Endothelial cell of umbilical vein (primary cell): ENCODE measurements around the gene ADAMTS17. TPM values are rescaled to one million over a fixed set of nuclear protein-coding genes. Genes with fewer than 3 reads are reported as not detected.

ENCODE experiments used
- BruUV-seq: library from RNA; stranded (reverse); fragments of 400-500 nt; replicated peaks from 2 replicates; lab custom pipeline; 2021; lab: Mats Ljungman, UMichigan
- CTCF ChIA-PET: fragments of 300-600, 350-600 bp; sonication (Branson Sonifier 250); formaldehyde crosslinking; loops from one replicate; lab custom pipeline; 2021; ENCODE audit warnings: antibody characterized with exemption, inconsistent platforms; lab: Charles Lee
- POLR2A ChIA-PET: fragments of 300-600, 350-600 bp; sonication (Branson Sonifier 250); formaldehyde crosslinking; loops from one replicate; lab custom pipeline; 2021; ENCODE audit warnings: antibody characterized with exemption, inconsistent platforms; lab: Charles Lee
- DNase-seq: peaks from one replicate; pipeline ENCODE4 v3.0.0-alpha.2; 2011; ENCODE audit warnings: low read depth, low spot score
- FAIRE-seq: peaks from 2 replicates; lab custom pipeline; 2011; peaks lifted over from hg19 to GRCh38; lab: Jason Lieb, UNC
- H2AFZ ChIP-seq: 2 replicates; pipeline ENCODE4 v1.6.0; 2012; ENCODE audit warnings: low read depth, low read length, control low read depth, inconsistent platforms
- H3K27ac ChIP-seq: 2 replicates; pipeline ENCODE4 v1.5.1; 2011; ENCODE audit warnings: low read depth, mild to moderate bottlenecking, control low read depth, low read length, moderate library complexity; ENCODE audit not compliant: insufficient read depth
- H3K27me3 ChIP-seq, 2 experiments: 2 replicates each; pipeline versions ENCODE4 v1.6.0 to v1.6.1; 2011; ENCODE audit warnings: low read length in 2 of 2, mixed read lengths in 1 of 2; ENCODE audit not compliant: control insufficient read depth in 2 of 2, insufficient read depth in 2 of 2
- H3K36me3 ChIP-seq, 2 experiments: 2 replicates in 1 of 2; 3 replicates in 1 of 2; pipeline ENCODE4 v1.5.1; 2011; ENCODE audit warnings: low read length in 2 of 2, mild to moderate bottlenecking in 1 of 2, moderate library complexity in 1 of 2; ENCODE audit not compliant: control insufficient read depth in 2 of 2, insufficient read depth in 2 of 2; ENCODE audit errors: extremely low read depth in 1 of 2
- H3K4me1 ChIP-seq: 3 replicates; pipeline ENCODE4 v1.5.1; 2011; ENCODE audit warnings: mild to moderate bottlenecking, low read length; ENCODE audit not compliant: control insufficient read depth, insufficient read depth; ENCODE audit errors: extremely low read depth
- H3K4me2 ChIP-seq: 2 replicates; pipeline ENCODE4 v1.6.1; 2011; ENCODE audit warnings: low read length, control low read depth, mixed read lengths; ENCODE audit not compliant: insufficient read depth
- H3K4me3 ChIP-seq, 3 experiments: fragments of 200-600 bp in 1 of 3; sonication (generic), shearing (Covaris generic) in 1 of 3; replicated peaks in 1 of 3; 2 replicates each; pipeline ENCODE4 v1.5.1; 2011 to 2016; ENCODE audit warnings: control low read depth in 3 of 3, low read length in 3 of 3, mild to moderate bottlenecking in 2 of 3, inconsistent platforms in 1 of 3, low read depth in 1 of 3, moderate library complexity in 1 of 3; ENCODE audit not compliant: insufficient read depth in 1 of 3
- H3K79me2 ChIP-seq: 2 replicates; pipeline ENCODE4 v1.6.0; 2012; ENCODE audit warnings: low read length, inconsistent platforms; ENCODE audit not compliant: control insufficient read depth, insufficient read depth
- H3K9ac ChIP-seq: replicated peaks from 2 replicates; pipeline ENCODE3; 2011; ENCODE audit warnings: low read length, control low read depth; ENCODE audit not compliant: insufficient read depth; ENCODE audit errors: extremely low read depth
- H3K9me1 ChIP-seq: replicated peaks from 3 replicates; pipeline ENCODE4 v1.6.0; 2011; ENCODE audit warnings: mild to moderate bottlenecking, low read length; ENCODE audit not compliant: control insufficient read depth, insufficient read depth; ENCODE audit errors: extremely low read depth
- H3K9me3 ChIP-seq: replicated peaks from 2 replicates; pipeline ENCODE4 v1.5.1; 2012; ENCODE audit warnings: low read length, inconsistent platforms; ENCODE audit not compliant: control insufficient read depth, insufficient read depth
- H4K20me1 ChIP-seq: replicated peaks from 2 replicates; pipeline ENCODE3; 2011; ENCODE audit warnings: mild to moderate bottlenecking, low read length; ENCODE audit not compliant: control insufficient read depth, insufficient read depth; ENCODE audit errors: extremely low read depth
- CTCF ChIP-seq, 2 donors: IDR thresholded peaks; 1 replicate in 1 of 2; 2 replicates in 1 of 2; pipeline ENCODE4 v1.5.1; 2011; ENCODE audit warnings: low read length in 2 of 2, mild to moderate bottlenecking in 2 of 2, moderate library complexity in 2 of 2, control low read depth in 1 of 2, inconsistent platforms in 1 of 2, low read depth in 1 of 2; ENCODE audit not compliant: insufficient read depth in 1 of 2; ENCODE audit errors: extremely low read depth in 1 of 2
- EZH2 ChIP-seq: IDR thresholded peaks from 2 replicates; pipeline ENCODE4 v1.6.1; 2012; ENCODE audit warnings: borderline replicate concordance, low read depth, mild to moderate bottlenecking, moderate library complexity, low read length, inconsistent platforms; ENCODE audit not compliant: severe bottlenecking
- FOS ChIP-seq: IDR thresholded peaks from 2 replicates; pipeline ENCODE4 v1.6.1; 2011; ENCODE audit warnings: mild to moderate bottlenecking, low read length, moderate library complexity, borderline replicate concordance; ENCODE audit not compliant: insufficient read depth
- GATA2 ChIP-seq: IDR thresholded peaks from 2 replicates; pipeline ENCODE4 v1.7.0; 2011; ENCODE audit warnings: low read depth, mild to moderate bottlenecking, moderate library complexity, mixed read lengths, low read length; ENCODE audit not compliant: insufficient read length, insufficient read depth
- JUN ChIP-seq: IDR thresholded peaks from 2 replicates; pipeline ENCODE4 v1.6.1; 2011; ENCODE audit warnings: borderline replicate concordance, low read depth; ENCODE audit not compliant: insufficient read length, insufficient read depth
- MAX ChIP-seq: IDR thresholded peaks from 2 replicates; pipeline ENCODE4 v1.6.1; 2011; ENCODE audit not compliant: insufficient read depth, insufficient read length
- MYC ChIP-seq: IDR thresholded peaks from one replicate; pipeline ENCODE4 v1.6.1; 2011; ENCODE audit warnings: mild to moderate bottlenecking, low read depth, low read length
- POLR2A ChIP-seq: IDR thresholded peaks from 2 replicates; pipeline ENCODE4 v1.6.1; 2012; ENCODE audit warnings: low read depth, mild to moderate bottlenecking, control low read depth, low read length
- POLR2AphosphoS5 ChIP-seq: IDR thresholded peaks from 2 replicates; pipeline ENCODE4 v1.6.1; 2012; ENCODE audit warnings: low read depth, mild to moderate bottlenecking, control low read depth, low read length, moderate library complexity; ENCODE audit not compliant: insufficient read depth
- dilution Hi-C: fragments of 300-500 bp; cut with MboI; formaldehyde crosslinking; loops from one replicate; pipeline ENCODE4 v1.15.0; 2019; ENCODE audit warnings: low sequenced_read_pairs; ENCODE audit not compliant: extremely low pct_ligation_motif_present
- intact Hi-C: fragments of 100-400 bp; cut with micrococcal nuclease; formaldehyde crosslinking; loops from one replicate; pipeline ENCODE4 v1.10.0; 2022
- polyA plus RNA-seq, 4 experiments: library from polyadenylated mRNA; depleted of rRNA in 3 of 4; stranded (reverse) in 3 of 4; unstranded in 1 of 4; fragments of >200 nt; gene quantifications; 2 replicates each; pipeline versions ENCODE4 v1.2.1 to v1.2.3, GENCODE V29; 2011 to 2012; ENCODE audit warnings: missing spikeins in 1 of 4
- total RNA-seq: library from RNA; stranded (reverse); gene quantifications from 2 replicates; pipeline ENCODE4 v1.2.3, GENCODE V29; 2021

ADAMTS17 gene
- total and polyA plus RNA-seq, 2 donors (not counting 3 experiments of a cell fraction or from before 2014, with no cell fraction given): 0.12 TPM; not detected in 1

DNA sequence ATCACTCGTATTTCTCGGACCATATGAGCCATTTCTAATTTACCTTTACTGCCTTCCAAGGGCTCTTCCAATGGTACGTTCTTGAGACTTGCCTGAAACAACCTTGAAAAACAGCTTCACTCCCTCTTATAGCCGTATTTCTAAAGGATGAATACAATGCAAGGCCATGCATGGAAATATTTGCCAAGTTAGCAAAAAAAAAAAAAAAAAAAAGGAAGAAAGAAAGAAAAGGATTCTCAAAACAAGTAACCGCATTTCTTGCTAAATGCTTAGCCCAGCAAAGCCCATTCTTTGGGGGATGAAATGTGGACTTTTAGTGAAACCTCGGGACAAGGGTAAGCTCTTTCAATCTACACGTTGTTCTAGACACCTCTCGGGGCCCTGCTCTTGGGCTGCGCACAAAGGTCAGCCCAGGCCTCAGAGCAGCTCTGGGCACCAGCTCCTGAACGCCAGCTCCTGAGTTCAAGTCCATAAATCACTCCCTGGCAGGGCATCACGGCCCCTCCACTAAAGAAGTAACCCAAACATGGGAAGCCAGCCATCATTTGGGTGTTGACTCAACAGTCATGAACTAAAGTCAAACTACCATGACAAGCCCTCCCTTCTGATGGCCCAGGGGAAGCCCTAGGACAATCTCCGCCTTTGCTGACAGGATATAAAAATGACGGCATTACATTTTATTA is 132.7 kb downstream of the ADAMTS17 start:
- Histone ChIP-seq H3K9ac (no peak overlapping the region), H2AFZ (no peak overlapping the region), H3K4me3 (no peak overlapping the region), H3K9me3 (no peaks in the 10 kb centered on the region), H3K79me2 (no peaks in the 10 kb centered on the region), H3K27ac (no peak overlapping the region), H3K27me3 (no peaks in the 10 kb centered on the region), H3K4me2 (no peak overlapping the region), H4K20me1 (no peaks in the 10 kb centered on the region), H3K36me3 (no peaks in the 10 kb centered on the region), H3K9me1 (no peaks in the 10 kb centered on the region), H3K4me1 (no peaks in the 10 kb centered on the region)
- BruUV-seq: no TSS peak
- CTCF ChIA-PET: no interaction called here
- dilution Hi-C loops: no loop called here
- POLR2A ChIA-PET: no interaction called here
- no peak for TF ChIP-seq POLR2A
- no peak for TF ChIP-seq JUN
- no peak for TF ChIP-seq FOS
- TF ChIP-seq POLR2AphosphoS5: no peak
- TF ChIP-seq MAX: no peak
- TF ChIP-seq EZH2: no peak
- no peak for TF ChIP-seq GATA2
- TF ChIP-seq CTCF (IDR thresholded peaks at IDR 0.05; ENCODE audit: extremely low read depth in 1 of 2, insufficient read depth in 1 of 2, low read depth in 1 of 2, low read length in 2 of 2): no peak
- TF ChIP-seq MYC: no peak
- no peak for DNase-seq
- intact Hi-C loops: no loop called here
- FAIRE-seq: no peak
